C4-2B (cell line): Measurements from ENCODE around the gene RRP8.

Experiments
- ZFX ChIP-seq: fragments of 450-650 bp; IDR thresholded peaks from 2 replicates; pipeline ENCODE4 v1.6.1; 2017
- TF ChIP-seq, protein P1 (sequence below): fragments of 450-650 bp; conservative IDR thresholded peaks from 2 replicates; pipeline ENCODE4 v1.5.1; 2017; ENCODE audit warnings: mild to moderate bottlenecking

DNA sequence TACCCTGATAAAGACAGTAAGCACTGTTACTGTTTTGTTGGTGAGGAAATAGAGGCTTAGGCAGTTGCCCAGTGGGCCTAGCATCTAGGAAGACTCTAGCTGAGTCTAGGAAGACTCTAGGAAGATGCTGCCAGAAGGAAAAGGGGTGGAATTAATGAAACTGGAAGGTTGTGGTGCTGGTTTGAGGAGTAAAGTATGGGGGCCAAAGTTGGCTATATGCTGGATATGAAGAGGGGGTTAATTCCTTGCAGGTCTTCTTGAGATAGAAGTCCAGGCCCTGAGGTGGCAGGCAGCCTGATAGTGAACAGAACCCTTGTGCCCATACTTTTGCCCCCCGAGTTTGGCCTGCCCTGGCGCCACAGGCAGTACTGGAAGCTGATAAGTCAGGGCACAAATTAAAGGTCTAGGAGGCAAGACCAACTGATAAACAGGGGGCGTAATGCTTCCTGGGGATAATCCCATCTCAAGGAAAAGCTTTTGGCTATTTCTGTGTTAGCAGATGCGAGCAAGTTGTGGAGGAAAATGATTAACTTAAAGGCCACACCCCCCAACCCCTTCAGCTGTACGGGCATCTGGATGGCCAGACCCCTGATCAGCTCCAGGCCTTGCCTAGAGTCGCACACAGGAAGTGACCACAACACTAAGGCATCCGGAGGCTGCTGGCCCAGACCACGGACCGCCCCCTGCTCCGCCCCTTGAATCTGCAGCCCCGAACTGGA is 3.2 kb upstream of the RRP8 start:
- TF ChIP-seq, protein P1, sequence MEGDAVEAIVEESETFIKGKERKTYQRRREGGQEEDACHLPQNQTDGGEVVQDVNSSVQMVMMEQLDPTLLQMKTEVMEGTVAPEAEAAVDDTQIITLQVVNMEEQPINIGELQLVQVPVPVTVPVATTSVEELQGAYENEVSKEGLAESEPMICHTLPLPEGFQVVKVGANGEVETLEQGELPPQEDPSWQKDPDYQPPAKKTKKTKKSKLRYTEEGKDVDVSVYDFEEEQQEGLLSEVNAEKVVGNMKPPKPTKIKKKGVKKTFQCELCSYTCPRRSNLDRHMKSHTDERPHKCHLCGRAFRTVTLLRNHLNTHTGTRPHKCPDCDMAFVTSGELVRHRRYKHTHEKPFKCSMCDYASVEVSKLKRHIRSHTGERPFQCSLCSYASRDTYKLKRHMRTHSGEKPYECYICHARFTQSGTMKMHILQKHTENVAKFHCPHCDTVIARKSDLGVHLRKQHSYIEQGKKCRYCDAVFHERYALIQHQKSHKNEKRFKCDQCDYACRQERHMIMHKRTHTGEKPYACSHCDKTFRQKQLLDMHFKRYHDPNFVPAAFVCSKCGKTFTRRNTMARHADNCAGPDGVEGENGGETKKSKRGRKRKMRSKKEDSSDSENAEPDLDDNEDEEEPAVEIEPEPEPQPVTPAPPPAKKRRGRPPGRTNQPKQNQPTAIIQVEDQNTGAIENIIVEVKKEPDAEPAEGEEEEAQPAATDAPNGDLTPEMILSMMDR: no peak
- TF ChIP-seq ZFX: no peak
